IPS-18a (cell line): Measurements from ENCODE around the gene NRXN3.

Experiments used
- H3K27ac ChIP-seq: one replicate; pipeline ENCODE4 v1.5.1; 2013; ENCODE audit warnings: low read length
- H3K27me3 ChIP-seq: one replicate; pipeline ENCODE4 v1.6.1; 2013; ENCODE audit warnings: mild to moderate bottlenecking, low read length; ENCODE audit not compliant: control insufficient read depth, insufficient read depth
- H3K36me3 ChIP-seq: one replicate; pipeline ENCODE4 v1.6.1; 2013; ENCODE audit warnings: low read depth, low read length; ENCODE audit not compliant: control insufficient read depth
- H3K4me1 ChIP-seq: one replicate; pipeline ENCODE4 v1.6.1; 2013; ENCODE audit warnings: low read depth, low read length; ENCODE audit not compliant: control insufficient read depth
- H3K4me3 ChIP-seq: one replicate; pipeline ENCODE4 v1.5.1; 2013; ENCODE audit warnings: low read length
- H3K9ac ChIP-seq: one replicate; pipeline ENCODE4 v1.6.1; 2013; ENCODE audit warnings: mild to moderate bottlenecking, low read length, moderate library complexity
- H3K9me3 ChIP-seq: one replicate; pipeline ENCODE4 v1.6.1; 2013; ENCODE audit warnings: low read depth, low read length; ENCODE audit not compliant: control insufficient read depth

Gene NRXN3

GRCh38 chr14:78605897-78606500 lies 435.8 kb downstream of the NRXN3 start:
- Histone ChIP-seq H3K4me1 (no peaks in the 10 kb centered on the region), H3K9ac (no peak overlapping the region), H3K27me3 (no peaks in the 10 kb centered on the region), H3K9me3 (no peaks in the 10 kb centered on the region), H3K36me3 (no peaks in the 10 kb centered on the region), H3K27ac (no peak overlapping the region), H3K4me3 (no peak overlapping the region)

- H3K9me3 ChIP-seq, result no peaks in the 10 kb centered on the region
- H3K36me3 ChIP-seq, result no peaks in the 10 kb centered on the region
Measured at GRCh38 chr14:78608998-78609787, 439.0 kb downstream of the NRXN3 start.

GRCh38 chr14:78610994-78611393 lies 440.8 kb downstream of the NRXN3 start:
- Histone ChIP-seq H3K9ac (no peak overlapping the region), H3K27me3 (no peaks in the 10 kb centered on the region), H3K9me3 (no peaks in the 10 kb centered on the region), H3K4me3 (no peak overlapping the region), H3K4me1 (no peaks in the 10 kb centered on the region), H3K27ac (no peak overlapping the region), H3K36me3 (no peaks in the 10 kb centered on the region)

More at GRCh38 chr14:78608998-78609787, 439.0 kb downstream of the NRXN3 start:
- Histone ChIP-seq H3K9ac (no peak overlapping the region), H3K27ac (no peak overlapping the region), H3K27me3 (no peaks in the 10 kb centered on the region), H3K4me1 (no peaks in the 10 kb centered on the region), H3K4me3 (no peak overlapping the region)

- no peak overlapping the region for H3K4me3 ChIP-seq
- H3K9me3 ChIP-seq, result no peaks in the 10 kb centered on the region
- no peak overlapping the region for H3K27ac ChIP-seq
- no peak overlapping the region for H3K9ac ChIP-seq
- no peaks in the 10 kb centered on the region for H3K36me3 ChIP-seq
- no peaks in the 10 kb centered on the region for H3K27me3 ChIP-seq
- H3K4me1 ChIP-seq, result no peaks in the 10 kb centered on the region
Measured at GRCh38 chr14:78611796-78612571, 441.8 kb downstream of the NRXN3 start.

- Histone ChIP-seq H3K27me3 (no peaks in the 10 kb centered on the region), H3K9ac (no peak overlapping the region), H3K27ac (no peak overlapping the region), H3K4me3 (no peak overlapping the region), H3K4me1 (no peaks in the 10 kb centered on the region), H3K36me3 (no peaks in the 10 kb centered on the region), H3K9me3 (no peaks in the 10 kb centered on the region)
Measured at GRCh38 chr14:78612666-78613065, 442.5 kb downstream of the NRXN3 start.

- H3K9ac ChIP-seq, result no peak overlapping the region
- no peak overlapping the region for H3K27ac ChIP-seq
- H3K9me3 ChIP-seq, result no peaks in the 10 kb centered on the region
- no peaks in the 10 kb centered on the region for H3K4me1 ChIP-seq
- no peaks in the 10 kb centered on the region for H3K36me3 ChIP-seq
- no peak overlapping the region for H3K4me3 ChIP-seq
- H3K27me3 ChIP-seq, result no peaks in the 10 kb centered on the region
Measured at GRCh38 chr14:78614593-78614992, 444.4 kb downstream of the NRXN3 start.

- H3K4me1 ChIP-seq, result no peaks in the 10 kb centered on the region
- no peak overlapping the region for H3K9ac ChIP-seq
- H3K27ac ChIP-seq, result no peak overlapping the region
- no peaks in the 10 kb centered on the region for H3K9me3 ChIP-seq
- no peaks in the 10 kb centered on the region for H3K36me3 ChIP-seq
- H3K4me3 ChIP-seq, result no peak overlapping the region
- no peaks in the 10 kb centered on the region for H3K27me3 ChIP-seq
Measured at GRCh38 chr14:78617735-78618134, 447.6 kb downstream of the NRXN3 start.

- Histone ChIP-seq H3K36me3 (no peaks in the 10 kb centered on the region), H3K4me3 (no peak overlapping the region), H3K27me3 (no peaks in the 10 kb centered on the region), H3K9ac (no peak overlapping the region), H3K4me1 (no peaks in the 10 kb centered on the region), H3K9me3 (no peaks in the 10 kb centered on the region), H3K27ac (no peak overlapping the region)
Measured at GRCh38 chr14:78618368-78618767, 448.2 kb downstream of the NRXN3 start.

- no peak overlapping the region for H3K9ac ChIP-seq
- H3K27ac ChIP-seq, result no peak overlapping the region
- H3K27me3 ChIP-seq, result no peaks in the 10 kb centered on the region
- H3K4me3 ChIP-seq, result no peak overlapping the region
- no peaks in the 10 kb centered on the region for H3K9me3 ChIP-seq
- H3K4me1 ChIP-seq, result no peaks in the 10 kb centered on the region
- H3K36me3 ChIP-seq, result no peaks in the 10 kb centered on the region
Measured at GRCh38 chr14:78627114-78627513, 456.9 kb downstream of the NRXN3 start.

- Histone ChIP-seq H3K27me3 (no peaks in the 10 kb centered on the region), H3K36me3 (no peaks in the 10 kb centered on the region), H3K9me3 (no peaks in the 10 kb centered on the region), H3K9ac (no peak overlapping the region), H3K27ac (no peak overlapping the region), H3K4me3 (no peak overlapping the region), H3K4me1 (peaks cover 7% of the 10 kb centered on the region)
Measured at GRCh38 chr14:78631551-78631950, 461.4 kb downstream of the NRXN3 start.

- H3K36me3 ChIP-seq, result no peaks in the 10 kb centered on the region
- no peak overlapping the region for H3K9ac ChIP-seq
- H3K4me1 ChIP-seq, result peaks cover 10% of the 10 kb centered on the region
- H3K9me3 ChIP-seq, result no peaks in the 10 kb centered on the region
- no peak overlapping the region for H3K4me3 ChIP-seq
- no peaks in the 10 kb centered on the region for H3K27me3 ChIP-seq
- no peak overlapping the region for H3K27ac ChIP-seq
Measured at GRCh38 chr14:78633752-78634151, 463.6 kb downstream of the NRXN3 start.
